Measurements from ENCODE around the gene RGS5.

The RGS5 gene

DNA sequence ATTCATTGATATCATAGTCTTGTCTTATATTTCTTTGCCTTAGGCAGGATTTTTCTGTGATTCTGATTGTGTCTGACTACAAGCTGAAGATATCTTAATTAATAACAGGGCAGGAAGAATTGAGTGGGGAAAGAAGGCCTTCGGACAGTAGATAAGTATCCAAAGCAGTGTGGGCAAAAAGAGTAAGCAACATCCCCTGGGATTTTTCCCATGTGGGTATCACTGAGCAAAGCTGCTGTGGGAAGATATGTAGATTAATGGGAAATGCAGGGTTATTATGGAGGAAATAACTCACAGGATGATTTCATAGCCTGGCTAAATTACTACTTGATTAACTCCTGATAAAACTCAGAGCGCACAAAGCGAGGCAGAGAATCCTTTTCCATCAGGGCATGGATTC, 55.7 kb downstream of the RGS5 start:
- in situ Hi-C loops (cut with MboI; ENCODE audit: low sequenced_read_pairs), result no loop called here

- in situ Hi-C loops (cut with MboI; ENCODE audit: low sequenced_read_pairs), result no loop called here
Measured at GRCh38 chr1:163145435-163145834, 57.3 kb downstream of the RGS5 start.

GRCh38 chr1:163144418-163144817, 58.3 kb downstream of the RGS5 start:
- in situ Hi-C loops (cut with MboI; ENCODE audit: low sequenced_read_pairs), result no loop called here

DNA sequence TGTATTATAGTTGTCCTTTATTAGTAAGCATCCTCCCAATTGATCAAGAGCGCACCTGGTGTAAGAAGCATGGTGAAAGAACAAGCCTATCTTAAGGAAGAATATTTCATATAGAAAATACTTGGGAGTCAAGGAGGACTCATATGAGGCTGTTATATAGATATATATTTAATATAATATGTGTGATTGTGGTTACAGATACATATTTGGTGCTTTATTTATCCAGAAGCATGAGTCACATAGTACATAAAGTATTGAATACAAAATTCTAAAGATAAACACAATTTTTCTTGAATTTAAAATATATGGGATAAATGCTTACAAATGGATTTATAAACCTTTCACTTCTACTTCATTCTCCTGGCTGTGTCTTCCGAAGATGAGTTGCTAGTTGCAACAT, 60.6 kb downstream of the RGS5 start:
- in situ Hi-C loops (cut with MboI; ENCODE audit: low sequenced_read_pairs), result no loop called here

GRCh38 chr1:163141556-163141955, 61.2 kb downstream of the RGS5 start:
- in situ Hi-C loops (cut with MboI; ENCODE audit: low sequenced_read_pairs), result no loop called here

GRCh38 chr1:163137556-163138265, 65.0 kb downstream of the RGS5 start:
- in situ Hi-C loops (cut with MboI; ENCODE audit: low sequenced_read_pairs), result no loop called here

DNA sequence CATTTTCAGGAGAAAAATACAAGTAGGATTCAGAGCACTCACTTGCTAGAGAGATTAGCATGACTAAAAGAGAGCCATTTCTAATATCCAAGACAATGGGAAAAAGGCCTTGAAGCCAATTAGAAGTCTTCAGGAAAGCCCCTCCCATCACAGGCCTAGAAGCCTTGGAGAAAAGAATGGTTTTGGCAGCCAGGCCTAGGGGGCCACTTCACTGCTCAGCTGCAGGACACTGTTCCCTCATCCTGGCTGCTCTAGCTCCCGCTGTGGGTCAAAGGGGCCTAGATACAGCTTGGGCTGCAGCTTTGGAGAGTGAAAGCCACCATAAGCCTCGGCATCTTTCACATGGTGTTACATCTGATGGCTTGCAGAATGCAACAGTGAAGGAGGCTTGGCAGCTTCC, 70.7 kb downstream of the RGS5 start:
- in situ Hi-C loops (cut with MboI; ENCODE audit: low sequenced_read_pairs), result no loop called here

DNA sequence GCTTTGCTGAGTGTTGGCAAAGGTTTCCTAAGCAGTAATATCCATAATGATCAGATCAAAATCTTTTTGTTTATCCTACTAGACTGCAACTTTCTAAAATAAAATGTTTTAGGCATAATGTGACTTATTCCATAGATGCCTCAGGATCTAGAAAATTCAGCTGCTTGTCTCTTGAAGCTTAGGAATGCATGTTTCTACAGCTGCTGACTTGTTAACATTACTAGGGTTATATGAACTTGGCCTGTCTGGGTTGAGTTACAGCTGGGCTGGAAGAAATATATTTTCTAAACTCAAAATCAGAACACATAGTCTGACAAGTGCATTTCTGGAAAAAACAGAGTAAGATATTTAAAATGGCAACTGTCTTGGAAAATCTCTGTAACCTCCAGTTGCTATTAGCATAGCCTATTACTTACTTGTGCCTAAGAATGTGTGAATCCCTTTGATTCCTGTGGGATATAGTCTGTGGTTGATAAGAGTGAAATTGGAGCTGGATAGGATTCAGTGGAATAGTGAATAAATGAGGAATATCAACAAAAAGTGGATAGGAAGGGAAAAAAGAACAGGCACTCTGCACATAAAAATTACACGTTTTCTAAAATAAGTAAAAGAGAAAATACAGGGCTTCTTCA, 72.4 kb downstream of the RGS5 start:
- in situ Hi-C loops (cut with MboI; ENCODE audit: low sequenced_read_pairs), result no loop called here

GRCh38 chr1:163128282-163128681, 74.4 kb downstream of the RGS5 start:
- in situ Hi-C loops (cut with MboI; ENCODE audit: low sequenced_read_pairs), result no loop called here

GRCh38 chr1:163124812-163125211, 77.9 kb downstream of the RGS5 start:
- in situ Hi-C loops (cut with MboI; ENCODE audit: low sequenced_read_pairs), result no loop called here

- in situ Hi-C loops (cut with MboI; ENCODE audit: low sequenced_read_pairs), result no loop called here
Measured at GRCh38 chr1:163120372-163120771, 82.3 kb downstream of the RGS5 start.

- in situ Hi-C loops (cut with MboI; ENCODE audit: low sequenced_read_pairs), result no loop called here
Measured at GRCh38 chr1:163119707-163120106, 83.0 kb downstream of the RGS5 start.

- in situ Hi-C loops (cut with MboI; ENCODE audit: low sequenced_read_pairs), result no loop called here
Measured at GRCh38 chr1:163115887-163116286, 86.8 kb downstream of the RGS5 start.

DNA sequence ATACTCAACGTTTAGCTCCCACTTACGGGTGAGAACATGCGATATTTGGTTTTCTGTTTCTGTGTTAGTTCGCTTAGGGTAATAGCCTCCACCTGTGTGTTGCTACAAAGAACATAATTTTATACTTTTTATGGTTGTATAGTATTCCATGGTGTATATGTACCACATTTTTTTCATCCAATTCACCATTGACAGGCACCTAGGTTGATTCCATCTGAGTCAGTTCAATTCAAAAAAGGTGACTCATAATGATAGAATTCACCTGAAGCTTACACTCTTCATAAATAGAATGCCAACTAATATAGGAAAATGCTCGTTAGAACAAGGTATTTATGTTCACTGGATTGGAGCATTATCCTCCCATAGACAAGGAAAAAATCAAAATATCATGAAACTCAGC, 95.1 kb downstream of the RGS5 start:
- in situ Hi-C loops (cut with MboI; ENCODE audit: low sequenced_read_pairs), result no loop called here

- in situ Hi-C loops (cut with MboI; ENCODE audit: low sequenced_read_pairs), result no loop called here
Measured at GRCh38 chr1:163106364-163106987, 96.2 kb downstream of the RGS5 start.

DNA sequence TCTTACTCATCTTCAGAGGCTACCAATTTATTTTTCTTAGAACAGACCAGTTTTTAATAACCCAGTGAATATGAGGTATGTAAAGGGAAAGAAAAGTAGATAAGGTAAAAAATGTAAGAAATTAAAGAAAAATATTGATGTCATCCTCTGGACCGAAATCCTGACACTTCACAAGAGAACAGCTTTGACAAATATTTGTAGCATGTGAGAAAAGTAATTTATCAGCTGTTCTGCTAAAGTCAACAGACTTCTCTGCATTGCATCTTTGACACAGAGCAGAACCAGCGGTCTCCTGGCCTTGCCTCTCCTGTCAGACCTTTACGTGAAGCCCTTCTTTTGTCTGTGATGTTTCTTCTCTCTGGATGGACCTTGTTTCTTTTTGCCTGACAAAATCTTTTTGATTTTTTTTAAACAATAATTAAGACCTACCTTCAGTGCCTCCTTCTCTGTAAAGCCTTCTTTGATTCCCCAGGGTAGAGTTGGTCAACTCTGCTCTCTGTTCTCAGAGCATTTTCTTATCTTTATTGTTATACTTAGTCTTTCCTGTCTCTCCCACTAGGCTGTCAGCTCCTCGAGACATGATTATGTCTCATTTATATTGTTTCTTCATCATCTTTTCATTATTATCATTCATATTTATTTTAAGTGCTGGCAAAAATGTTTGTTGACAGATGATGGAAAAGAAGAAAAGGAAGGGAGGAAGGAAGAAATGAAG, 98.2 kb downstream of the RGS5 start:
- in situ Hi-C loops (cut with MboI; ENCODE audit: low sequenced_read_pairs), result no loop called here

DNA sequence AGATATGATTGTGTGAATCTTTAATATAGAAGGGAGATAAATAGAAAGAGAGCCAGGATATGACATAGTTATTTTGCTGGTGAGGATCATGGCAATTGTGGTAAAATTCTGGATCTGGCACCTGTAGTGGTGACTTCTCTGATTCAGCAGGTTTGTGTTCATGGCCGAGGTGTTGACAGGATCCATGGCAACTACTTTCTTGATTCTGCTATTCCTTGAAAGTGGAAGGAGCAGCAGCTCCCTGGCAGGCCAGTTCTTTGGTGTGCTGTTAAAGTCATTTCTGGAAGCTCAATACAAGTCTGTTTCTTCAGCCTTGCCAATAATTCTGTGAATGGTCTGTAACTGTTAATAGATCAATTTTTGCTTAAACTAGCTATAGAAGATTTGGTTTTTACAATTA, 100.1 kb downstream of the RGS5 start:
- in situ Hi-C loops (cut with MboI; ENCODE audit: low sequenced_read_pairs), result no loop called here

DNA sequence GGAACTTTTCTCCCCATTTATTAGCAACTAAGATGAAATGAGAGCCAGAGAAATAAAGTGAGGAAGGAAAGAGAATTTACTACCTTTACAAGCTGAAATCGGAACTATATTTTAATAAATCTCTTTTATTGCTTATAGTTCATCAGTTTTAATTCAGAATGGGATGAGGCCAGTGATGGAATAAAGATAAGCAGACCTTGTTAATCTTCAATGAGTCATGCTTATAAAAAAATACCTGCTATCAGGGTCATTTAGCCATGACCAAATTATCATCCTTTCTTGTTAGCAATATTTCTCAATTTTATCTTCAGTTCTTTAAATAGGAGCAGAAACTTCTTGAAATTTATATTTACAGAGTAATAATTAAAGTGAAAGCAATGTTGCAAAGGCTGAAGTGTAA, 107.5 kb downstream of the RGS5 start:
- in situ Hi-C loops (cut with MboI; ENCODE audit: low sequenced_read_pairs), result no loop called here

DNA sequence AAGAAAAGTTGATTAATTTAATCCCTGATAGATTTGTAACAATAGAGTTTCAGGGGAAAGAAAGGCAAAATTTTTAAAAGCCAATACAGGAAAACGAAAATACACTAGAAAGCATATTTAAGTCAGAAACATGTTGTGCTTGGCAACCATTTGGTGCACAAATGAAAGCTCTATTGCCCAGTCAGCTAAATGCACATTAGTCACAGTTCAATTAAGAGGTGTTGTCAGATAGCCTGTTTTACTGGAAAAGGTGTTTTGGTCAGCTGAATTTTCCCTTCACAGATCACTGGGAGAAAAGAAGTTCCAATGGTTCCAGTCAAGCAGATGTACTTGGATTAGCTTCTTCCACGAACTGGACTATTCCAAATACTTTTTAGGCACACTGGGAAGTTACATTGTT, 108.1 kb downstream of the RGS5 start:
- in situ Hi-C loops (cut with MboI; ENCODE audit: low sequenced_read_pairs), result no loop called here

- in situ Hi-C loops (cut with MboI; ENCODE audit: low sequenced_read_pairs), result no loop called here
Measured at GRCh38 chr1:163094182-163094581, 108.5 kb downstream of the RGS5 start.

DNA sequence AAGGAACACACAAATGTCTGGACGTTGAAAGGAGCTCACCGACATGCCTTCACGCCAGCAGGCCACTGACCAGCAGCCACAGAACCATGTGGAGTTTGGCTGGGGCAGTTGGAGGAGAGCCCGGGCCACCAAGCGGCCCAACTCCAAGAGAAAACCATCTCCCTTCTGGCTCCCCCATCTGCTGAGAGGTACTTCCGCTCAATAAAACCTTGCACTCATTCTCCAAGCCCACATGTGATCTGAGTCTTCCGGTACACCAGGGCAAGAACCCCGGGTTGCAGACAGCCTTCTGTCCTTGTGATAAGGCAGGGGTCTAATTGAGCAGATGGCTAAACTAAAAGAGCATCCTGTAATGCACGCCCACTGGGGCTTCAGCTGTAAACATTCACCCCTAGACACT, 109.1 kb downstream of the RGS5 start:
- in situ Hi-C loops (cut with MboI; ENCODE audit: low sequenced_read_pairs), result no loop called here

- in situ Hi-C loops (cut with MboI; ENCODE audit: low sequenced_read_pairs), result no loop called here
Measured at GRCh38 chr1:163093169-163093568, 109.5 kb downstream of the RGS5 start.

Data from hTERT RPE-1 (cell line).